HepG2 (cell line): ENCODE results near the gene ACVRL1. TPM values are rescaled to one million over a fixed set of nuclear protein-coding genes. Genes with fewer than 3 reads are reported as not detected.

Experiments
- ZFAT ChIP-seq: sonication (generic); formaldehyde crosslinking; conservative IDR thresholded peaks from 2 replicates; pipeline ENCODE4 v1.8.1; 2023; ENCODE audit warnings: missing genetic modification reagents, inconsistent platforms
- polyA plus RNA-seq, 8 experiments: library from polyadenylated mRNA; depleted of rRNA in 3 of 8; stranded (reverse) in 7 of 8; unstranded in 1 of 8; fragments of >200 nt; fragmentation: Illumina TruSeq in 4 of 8; extraction: Trizol in 4 of 8; gene quantifications; 2 replicates each; pipeline versions ENCODE4 v1.2.1 to v1.2.3, GENCODE V29; 2011 to 2016; ENCODE audit warnings: low read depth in 4 of 8, missing spikeins in 1 of 8, mixed read lengths in 1 of 8; ENCODE audit not compliant: insufficient read depth in 1 of 8
- total RNA-seq, 5 experiments: library from RNA; depleted of rRNA; stranded (reverse); fragments of >200 nt; fragmentation: Illumina TruSeq; extraction: Trizol; gene quantifications; 2 replicates each; pipeline ENCODE4 v1.2.3, GENCODE V29; 2016; ENCODE audit warnings: low read depth in 1 of 5
- TF ChIP-seq, protein P1 (sequence below), 2 experiments: fragments of 450-650 bp in 1 of 2; sonication (generic) in 1 of 2; formaldehyde crosslinking in 1 of 2; IDR thresholded peaks; 2 replicates each; pipeline versions ENCODE4 v1.6.1 to v1.8.0; 2016 to 2022; ENCODE audit warnings: antibody characterized with exemption in 1 of 2, mild to moderate bottlenecking in 1 of 2, missing genetic modification reagents in 1 of 2

ACVRL1 gene
- total and polyA plus RNA-seq, 2 of the 13 experiments (the other 11 are each of a cell fraction or from before 2014, with no cell fraction given), result not detected

- TF ChIP-seq, protein P1, sequence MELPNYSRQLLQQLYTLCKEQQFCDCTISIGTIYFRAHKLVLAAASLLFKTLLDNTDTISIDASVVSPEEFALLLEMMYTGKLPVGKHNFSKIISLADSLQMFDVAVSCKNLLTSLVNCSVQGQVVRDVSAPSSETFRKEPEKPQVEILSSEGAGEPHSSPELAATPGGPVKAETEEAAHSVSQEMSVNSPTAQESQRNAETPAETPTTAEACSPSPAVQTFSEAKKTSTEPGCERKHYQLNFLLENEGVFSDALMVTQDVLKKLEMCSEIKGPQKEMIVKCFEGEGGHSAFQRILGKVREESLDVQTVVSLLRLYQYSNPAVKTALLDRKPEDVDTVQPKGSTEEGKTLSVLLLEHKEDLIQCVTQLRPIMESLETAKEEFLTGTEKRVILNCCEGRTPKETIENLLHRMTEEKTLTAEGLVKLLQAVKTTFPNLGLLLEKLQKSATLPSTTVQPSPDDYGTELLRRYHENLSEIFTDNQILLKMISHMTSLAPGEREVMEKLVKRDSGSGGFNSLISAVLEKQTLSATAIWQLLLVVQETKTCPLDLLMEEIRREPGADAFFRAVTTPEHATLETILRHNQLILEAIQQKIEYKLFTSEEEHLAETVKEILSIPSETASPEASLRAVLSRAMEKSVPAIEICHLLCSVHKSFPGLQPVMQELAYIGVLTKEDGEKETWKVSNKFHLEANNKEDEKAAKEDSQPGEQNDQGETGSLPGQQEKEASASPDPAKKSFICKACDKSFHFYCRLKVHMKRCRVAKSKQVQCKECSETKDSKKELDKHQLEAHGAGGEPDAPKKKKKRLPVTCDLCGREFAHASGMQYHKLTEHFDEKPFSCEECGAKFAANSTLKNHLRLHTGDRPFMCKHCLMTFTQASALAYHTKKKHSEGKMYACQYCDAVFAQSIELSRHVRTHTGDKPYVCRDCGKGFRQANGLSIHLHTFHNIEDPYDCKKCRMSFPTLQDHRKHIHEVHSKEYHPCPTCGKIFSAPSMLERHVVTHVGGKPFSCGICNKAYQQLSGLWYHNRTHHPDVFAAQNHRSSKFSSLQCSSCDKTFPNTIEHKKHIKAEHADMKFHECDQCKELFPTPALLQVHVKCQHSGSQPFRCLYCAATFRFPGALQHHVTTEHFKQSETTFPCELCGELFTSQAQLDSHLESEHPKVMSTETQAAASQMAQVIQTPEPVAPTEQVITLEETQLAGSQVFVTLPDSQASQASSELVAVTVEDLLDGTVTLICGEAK (IDR thresholded peaks at IDR 0.05), result no peak
- TF ChIP-seq, protein P1 (CRISPR knock-in tag; IDR thresholded peaks at IDR 0.05), result 0 out of 2 replicates have a peak, but pooled peaks have one; percentile 8
- no peak for TF ChIP-seq ZFAT
Observed at GRCh38 chr12:51923506-51924365, 16.4 kb downstream of the ACVRL1 start (continued).
